SK-N-SH (cell line): ENCODE results near the gene EDIL3. TPM values are rescaled to one million over a fixed set of nuclear protein-coding genes. Genes with fewer than 3 reads are reported as not detected.

ENCODE experiments used
- CTCF ChIA-PET: fragments of 300-600, 350-600 bp; formaldehyde crosslinking; extraction: SDS; loops from one replicate; lab custom pipeline; 2021; lab: Yijun Ruan, JAX
- POLR2A ChIA-PET: fragments of 350-600 bp; sonication (Branson Sonifier 250); formaldehyde crosslinking; extraction: SDS; loops from one replicate; lab custom pipeline; 2020; ENCODE audit warnings: antibody characterized with exemption, inconsistent platforms; lab: Yijun Ruan, JAX
- DNase-seq: peaks from one replicate; pipeline ENCODE4 v3.0.0; 2012
- H2AFZ ChIP-seq: fragments of 200-600 bp; sonication (generic); 2 replicates; pipeline ENCODE4 v1.8.1; 2016; ENCODE audit warnings: antibody characterized with exemption, mild to moderate bottlenecking, low read depth
- H3F3A ChIP-seq: fragments of 200-600 bp; sonication (generic); replicated peaks from 2 replicates; pipeline ENCODE3; 2016; ENCODE audit warnings: antibody characterized with exemption, mild to moderate bottlenecking; ENCODE audit not compliant: insufficient read depth
- H3K27ac ChIP-seq, 2 experiments: fragments of 200-500 bp in 1 of 2; fragments of 200-600 bp in 1 of 2; sonication (Bioruptor generic) in 1 of 2; sonication (generic), shearing (Covaris generic) in 1 of 2; 2 replicates each; pipeline versions ENCODE4 v1.5.1 to v1.6.1; 2014 to 2016; ENCODE audit warnings: low read depth in 2 of 2, inconsistent platforms in 1 of 2, low read length in 1 of 2, mild to moderate bottlenecking in 1 of 2, mixed read lengths in 1 of 2
- H3K27me3 ChIP-seq: fragments of 200-600 bp; sonication (generic), shearing (Covaris generic); 2 replicates; pipeline ENCODE4 v1.6.1; 2016; ENCODE audit warnings: mixed run types; ENCODE audit not compliant: insufficient read depth
- H3K36me3 ChIP-seq, 2 experiments: fragments of 200-500 bp in 1 of 2; fragments of 200-600 bp in 1 of 2; sonication (Bioruptor generic) in 1 of 2; sonication (generic) in 1 of 2; replicated peaks in 1 of 2; 2 replicates each; pipeline versions ENCODE3 to v1.5.1; 2014 to 2016; ENCODE audit warnings: low read length in 1 of 2, mild to moderate bottlenecking in 1 of 2; ENCODE audit not compliant: insufficient read depth in 2 of 2, control insufficient read depth in 1 of 2
- H3K4me1 ChIP-seq, 2 experiments: fragments of 200-500 bp in 1 of 2; fragments of 200-600 bp in 1 of 2; sonication (Bioruptor generic) in 1 of 2; sonication (generic), shearing (Covaris generic) in 1 of 2; 2 replicates each; pipeline versions ENCODE4 v1.5.1 to v1.6.1; 2014 to 2016; ENCODE audit warnings: low read depth in 1 of 2, low read length in 1 of 2, mixed run types in 1 of 2; ENCODE audit not compliant: insufficient read depth in 2 of 2, control insufficient read depth in 1 of 2
- H3K4me2 ChIP-seq: fragments of 200-600 bp; sonication (generic), shearing (Covaris generic); 2 replicates; pipeline ENCODE4 v1.6.1; 2017; ENCODE audit warnings: mixed run types
- H3K4me3 ChIP-seq, 2 experiments: fragments of 200-500 bp in 1 of 2; fragments of 200-600 bp in 1 of 2; sonication (Bioruptor generic) in 1 of 2; sonication (generic), shearing (Covaris generic) in 1 of 2; 2 replicates each; pipeline versions ENCODE4 v1.5.1 to v1.8.1; 2014 to 2016; ENCODE audit warnings: low read depth in 2 of 2, inconsistent platforms in 1 of 2, low read length in 1 of 2, mild to moderate bottlenecking in 1 of 2, mixed read lengths in 1 of 2, moderate library complexity in 1 of 2
- H3K79me2 ChIP-seq: fragments of 200-600 bp; sonication (generic); 2 replicates; pipeline ENCODE4 v1.8.1; 2017; ENCODE audit warnings: mild to moderate bottlenecking; ENCODE audit not compliant: insufficient read depth
- H3K9ac ChIP-seq: fragments of 200-600 bp; sonication (generic); 2 replicates; pipeline ENCODE4 v1.6.1; 2017; ENCODE audit warnings: mixed run types
- H3K9me2 ChIP-seq: fragments of 200-600 bp; sonication (generic); 2 replicates; pipeline ENCODE4 v1.6.1; 2017; ENCODE audit warnings: mixed run types
- H3K9me3 ChIP-seq: fragments of 200-600 bp; sonication (generic); 2 replicates; pipeline ENCODE4 v1.6.1; 2017; ENCODE audit warnings: mixed run types, mild to moderate bottlenecking, moderate library complexity
- H4K20me1 ChIP-seq: fragments of 200-600 bp; sonication (generic); 2 replicates; pipeline ENCODE4 v1.6.1; 2017; ENCODE audit warnings: mild to moderate bottlenecking, mixed run types; ENCODE audit not compliant: insufficient read depth
- CHD2 ChIP-seq: fragments of 150-350 bp; IDR thresholded peaks from 2 replicates; pipeline ENCODE4 v1.6.1; 2018; ENCODE audit warnings: low read length; ENCODE audit not compliant: partially characterized antibody
- ELF1 ChIP-seq: IDR thresholded peaks from 2 replicates; pipeline ENCODE4 v1.4.0; 2012
- EP300 ChIP-seq, 2 experiments: IDR thresholded peaks; 2 replicates each; pipeline versions ENCODE4 v1.4.0 to v1.6.1; 2012; ENCODE audit warnings: borderline replicate concordance in 1 of 2, low read depth in 1 of 2, low read length in 1 of 2
- EZH2phosphoT487 ChIP-seq: fragments of 200-600 bp; sonication (generic); IDR thresholded peaks from 2 replicates; pipeline ENCODE4 v1.6.1; 2017; ENCODE audit warnings: low read depth, mixed run types, mild to moderate bottlenecking, antibody characterized with exemption, moderate library complexity, borderline replicate concordance
- FOSL2 ChIP-seq: IDR thresholded peaks from 2 replicates; pipeline ENCODE4 v1.4.0; 2012; ENCODE audit warnings: low read depth, mild to moderate bottlenecking, moderate library complexity, borderline replicate concordance
- FOXJ3 ChIP-seq: sonication (generic); formaldehyde crosslinking; IDR thresholded peaks from 2 replicates; pipeline ENCODE4 v1.5.1; 2020; ENCODE audit warnings: mild to moderate bottlenecking, missing genetic modification reagents
- FOXM1 ChIP-seq: IDR thresholded peaks from 2 replicates; pipeline ENCODE4 v1.4.0; 2012; ENCODE audit warnings: low read depth, mild to moderate bottlenecking
- GABPA ChIP-seq: IDR thresholded peaks from 2 replicates; pipeline ENCODE4 v1.4.0; 2012; ENCODE audit warnings: low read depth, mild to moderate bottlenecking
- GATA2 ChIP-seq: sonication (generic); formaldehyde crosslinking; IDR thresholded peaks from 2 replicates; pipeline ENCODE4 v1.5.0; 2020; ENCODE audit warnings: mild to moderate bottlenecking, missing genetic modification reagents
- JUND ChIP-seq: IDR thresholded peaks from 2 replicates; pipeline ENCODE4 v1.4.0; 2012
- MEF2A ChIP-seq: IDR thresholded peaks from 2 replicates; pipeline ENCODE4 v1.4.0; 2012; ENCODE audit warnings: low read depth, borderline replicate concordance
- MXI1 ChIP-seq: IDR thresholded peaks from 2 replicates; pipeline ENCODE4 v1.6.1; 2012; ENCODE audit warnings: mild to moderate bottlenecking, low read depth, low read length, improper control_type of control experiment
- NRF1 ChIP-seq: IDR thresholded peaks from 2 replicates; pipeline ENCODE4 v1.6.1; 2012; ENCODE audit warnings: low read depth, mild to moderate bottlenecking, low read length
- POLR2AphosphoS5 ChIP-seq: IDR thresholded peaks from 2 replicates; pipeline ENCODE4 v1.6.1; 2012; ENCODE audit warnings: low read depth, low read length
- RCOR1 ChIP-seq: fragments of 150-350 bp; IDR thresholded peaks from 2 replicates; pipeline ENCODE4 v1.6.1; 2017; ENCODE audit warnings: antibody characterized with exemption, low read length
- TAF1 ChIP-seq: IDR thresholded peaks from 2 replicates; pipeline ENCODE4 v1.6.1; 2012; ENCODE audit warnings: low read depth, mild to moderate bottlenecking, low read length, moderate library complexity, borderline replicate concordance
- TCF12 ChIP-seq: IDR thresholded peaks from 2 replicates; pipeline ENCODE4 v1.4.0; 2012
- TEAD4 ChIP-seq: IDR thresholded peaks from 2 replicates; pipeline ENCODE4 v1.4.0; 2012; ENCODE audit warnings: mild to moderate bottlenecking, borderline replicate concordance; ENCODE audit not compliant: insufficient read depth
- YY1 ChIP-seq: IDR thresholded peaks from 2 replicates; pipeline ENCODE4 v1.4.0; 2012; ENCODE audit warnings: low read depth, mild to moderate bottlenecking
- polyA plus RNA-seq, 3 experiments: library from polyadenylated mRNA; depleted of rRNA; stranded (reverse); fragments of >200 nt; gene quantifications; 2 replicates each; pipeline ENCODE4 v1.2.3, GENCODE V29; 2012
- TF ChIP-seq, protein P1 (sequence below): IDR thresholded peaks from 2 replicates; pipeline ENCODE4 v1.4.0; 2012; ENCODE audit warnings: low read depth
- TF ChIP-seq, protein P2 (sequence below): fragments of 150-350 bp; IDR thresholded peaks from 2 replicates; pipeline ENCODE4 v1.6.1; 2016; ENCODE audit warnings: mild to moderate bottlenecking, low read depth, low read length
- TF ChIP-seq, protein P3 (sequence below): fragments of 200-600 bp; sonication (generic); IDR thresholded peaks from 2 replicates; pipeline ENCODE4 v1.6.1; 2017; ENCODE audit warnings: antibody characterized with exemption, mild to moderate bottlenecking, moderate library complexity
- TF ChIP-seq, protein P4 (sequence below): IDR thresholded peaks from 2 replicates; pipeline ENCODE4 v1.4.0; 2012; ENCODE audit warnings: low read depth, borderline replicate concordance
- TF ChIP-seq, protein P5 (sequence below): IDR thresholded peaks from 2 replicates; pipeline ENCODE4; 2012

EDIL3 gene
- polyA plus RNA-seq, 1 of the 3 experiments (the other 2 are of a cell fraction) = 51.5 TPM

DNA sequence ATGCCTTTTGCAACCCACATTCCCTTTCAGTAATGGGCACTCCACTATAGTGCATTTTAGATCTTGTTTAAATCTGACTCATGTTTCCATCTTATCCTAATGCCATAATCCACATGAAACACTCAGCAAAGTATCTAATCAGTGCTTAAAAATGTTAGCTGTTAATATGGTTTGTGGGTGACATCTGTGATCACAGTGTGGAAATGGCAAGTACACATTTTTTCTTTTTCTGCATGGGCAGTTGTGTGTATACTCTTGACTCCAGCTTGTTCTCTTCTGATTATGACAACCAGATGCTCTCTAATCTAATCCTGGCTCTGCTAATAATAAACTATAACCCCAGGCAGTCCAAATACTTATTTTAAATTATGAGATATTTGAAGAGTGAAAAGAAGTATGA lies 103.3 kb downstream of the EDIL3 start (continued):
- TF ChIP-seq EZH2phosphoT487 = no peak
- TF ChIP-seq TAF1 = no peak
- no peak for TF ChIP-seq ELF1
- TF ChIP-seq RCOR1 = peak; percentile 84
- TF ChIP-seq MXI1 = peak; percentile 39; the same call in 1 of the 2 replicates
- TF ChIP-seq FOSL2 = no peak
- TF ChIP-seq, protein P1, sequence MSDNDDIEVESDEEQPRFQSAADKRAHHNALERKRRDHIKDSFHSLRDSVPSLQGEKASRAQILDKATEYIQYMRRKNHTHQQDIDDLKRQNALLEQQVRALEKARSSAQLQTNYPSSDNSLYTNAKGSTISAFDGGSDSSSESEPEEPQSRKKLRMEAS = no peak
- peak in 1 of 2 experiments; percentile 60; a peak in 1 of 4 replicates for TF ChIP-seq EP300 (IDR thresholded peaks at IDR 0.05; ENCODE audit: borderline replicate concordance in 1 of 2, low read depth in 1 of 2, low read length in 1 of 2)
- TF ChIP-seq YY1 = no peak
- TF ChIP-seq MEF2A = no peak
- TF ChIP-seq, protein P2, sequence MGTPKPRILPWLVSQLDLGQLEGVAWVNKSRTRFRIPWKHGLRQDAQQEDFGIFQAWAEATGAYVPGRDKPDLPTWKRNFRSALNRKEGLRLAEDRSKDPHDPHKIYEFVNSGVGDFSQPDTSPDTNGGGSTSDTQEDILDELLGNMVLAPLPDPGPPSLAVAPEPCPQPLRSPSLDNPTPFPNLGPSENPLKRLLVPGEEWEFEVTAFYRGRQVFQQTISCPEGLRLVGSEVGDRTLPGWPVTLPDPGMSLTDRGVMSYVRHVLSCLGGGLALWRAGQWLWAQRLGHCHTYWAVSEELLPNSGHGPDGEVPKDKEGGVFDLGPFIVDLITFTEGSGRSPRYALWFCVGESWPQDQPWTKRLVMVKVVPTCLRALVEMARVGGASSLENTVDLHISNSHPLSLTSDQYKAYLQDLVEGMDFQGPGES = no peak
- no peak for TF ChIP-seq TCF12
- TF ChIP-seq, protein P3, sequence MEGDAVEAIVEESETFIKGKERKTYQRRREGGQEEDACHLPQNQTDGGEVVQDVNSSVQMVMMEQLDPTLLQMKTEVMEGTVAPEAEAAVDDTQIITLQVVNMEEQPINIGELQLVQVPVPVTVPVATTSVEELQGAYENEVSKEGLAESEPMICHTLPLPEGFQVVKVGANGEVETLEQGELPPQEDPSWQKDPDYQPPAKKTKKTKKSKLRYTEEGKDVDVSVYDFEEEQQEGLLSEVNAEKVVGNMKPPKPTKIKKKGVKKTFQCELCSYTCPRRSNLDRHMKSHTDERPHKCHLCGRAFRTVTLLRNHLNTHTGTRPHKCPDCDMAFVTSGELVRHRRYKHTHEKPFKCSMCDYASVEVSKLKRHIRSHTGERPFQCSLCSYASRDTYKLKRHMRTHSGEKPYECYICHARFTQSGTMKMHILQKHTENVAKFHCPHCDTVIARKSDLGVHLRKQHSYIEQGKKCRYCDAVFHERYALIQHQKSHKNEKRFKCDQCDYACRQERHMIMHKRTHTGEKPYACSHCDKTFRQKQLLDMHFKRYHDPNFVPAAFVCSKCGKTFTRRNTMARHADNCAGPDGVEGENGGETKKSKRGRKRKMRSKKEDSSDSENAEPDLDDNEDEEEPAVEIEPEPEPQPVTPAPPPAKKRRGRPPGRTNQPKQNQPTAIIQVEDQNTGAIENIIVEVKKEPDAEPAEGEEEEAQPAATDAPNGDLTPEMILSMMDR = no peak
- TF ChIP-seq, protein P4, sequence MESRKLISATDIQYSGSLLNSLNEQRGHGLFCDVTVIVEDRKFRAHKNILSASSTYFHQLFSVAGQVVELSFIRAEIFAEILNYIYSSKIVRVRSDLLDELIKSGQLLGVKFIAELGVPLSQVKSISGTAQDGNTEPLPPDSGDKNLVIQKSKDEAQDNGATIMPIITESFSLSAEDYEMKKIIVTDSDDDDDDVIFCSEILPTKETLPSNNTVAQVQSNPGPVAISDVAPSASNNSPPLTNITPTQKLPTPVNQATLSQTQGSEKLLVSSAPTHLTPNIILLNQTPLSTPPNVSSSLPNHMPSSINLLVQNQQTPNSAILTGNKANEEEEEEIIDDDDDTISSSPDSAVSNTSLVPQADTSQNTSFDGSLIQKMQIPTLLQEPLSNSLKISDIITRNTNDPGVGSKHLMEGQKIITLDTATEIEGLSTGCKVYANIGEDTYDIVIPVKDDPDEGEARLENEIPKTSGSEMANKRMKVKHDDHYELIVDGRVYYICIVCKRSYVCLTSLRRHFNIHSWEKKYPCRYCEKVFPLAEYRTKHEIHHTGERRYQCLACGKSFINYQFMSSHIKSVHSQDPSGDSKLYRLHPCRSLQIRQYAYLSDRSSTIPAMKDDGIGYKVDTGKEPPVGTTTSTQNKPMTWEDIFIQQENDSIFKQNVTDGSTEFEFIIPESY = no peak
- TF ChIP-seq JUND = no peak
- TF ChIP-seq TEAD4 = no peak
- 0 out of 2 replicates have a peak, but pooled peaks have one; percentile 11 for TF ChIP-seq GATA2 (CRISPR knock-in tag)
- no peak for TF ChIP-seq FOXM1
- no peak for TF ChIP-seq GABPA

DNA sequence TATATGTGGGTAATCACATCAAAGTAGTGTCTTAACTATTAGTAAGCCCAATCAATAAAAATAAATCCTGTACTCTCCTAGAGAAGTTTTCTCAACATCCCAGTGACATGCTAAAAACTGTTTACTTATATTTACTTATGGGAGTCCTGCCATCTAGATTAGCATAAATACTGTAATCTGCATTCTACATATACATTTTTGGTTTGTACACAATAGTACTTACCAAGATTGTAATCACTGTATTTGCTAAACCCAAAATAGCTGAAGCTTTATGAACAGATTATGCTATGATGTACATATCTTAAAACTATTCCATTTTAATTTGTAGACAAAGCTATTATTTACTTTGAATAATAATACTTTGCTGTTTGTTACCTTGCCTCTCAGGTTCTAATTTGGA lies 105.4 kb downstream of the EDIL3 start:
- Histone ChIP-seq H3K4me1 (no peaks in the 10 kb centered on the region), H3K4me2 (no peak overlapping the region), H3K9me3 (0 out of 2 replicates have a peak, but pooled peaks cover 5% of the 10 kb centered on the region), H4K20me1 (no peaks in the 10 kb centered on the region), H2AFZ (no peak overlapping the region), H3K36me3 (peaks cover 0 to 8% of the 10 kb centered on the region in 2 experiments), H3K9ac (no peak overlapping the region), H3K4me3 (no peak overlapping the region), H3K27ac (no peak overlapping the region), H3K79me2 (peaks cover 35% of the 10 kb centered on the region), H3K9me2 (no peaks in the 10 kb centered on the region), H3K27me3 (no peaks in the 10 kb centered on the region), H3F3A (no peaks in the 10 kb centered on the region)
- ChIA-PET CTCF (no interaction called here), POLR2A (no interaction called here)
- DNase-seq = no peak
- no peak for TF ChIP-seq POLR2AphosphoS5
- no peak for TF ChIP-seq GATA2 (CRISPR knock-in tag)
- no peak for TF ChIP-seq FOXJ3
- TF ChIP-seq, protein P5, sequence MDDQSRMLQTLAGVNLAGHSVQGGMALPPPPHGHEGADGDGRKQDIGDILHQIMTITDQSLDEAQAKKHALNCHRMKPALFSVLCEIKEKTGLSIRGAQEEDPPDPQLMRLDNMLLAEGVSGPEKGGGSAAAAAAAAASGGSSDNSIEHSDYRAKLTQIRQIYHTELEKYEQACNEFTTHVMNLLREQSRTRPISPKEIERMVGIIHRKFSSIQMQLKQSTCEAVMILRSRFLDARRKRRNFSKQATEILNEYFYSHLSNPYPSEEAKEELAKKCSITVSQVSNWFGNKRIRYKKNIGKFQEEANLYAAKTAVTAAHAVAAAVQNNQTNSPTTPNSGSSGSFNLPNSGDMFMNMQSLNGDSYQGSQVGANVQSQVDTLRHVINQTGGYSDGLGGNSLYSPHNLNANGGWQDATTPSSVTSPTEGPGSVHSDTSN = no peak
- no peak for TF ChIP-seq TCF12
- TF ChIP-seq NRF1 = no peak
- TF ChIP-seq CHD2 = no peak
- TF ChIP-seq, protein P3 = no peak
- no peak for TF ChIP-seq EP300 (IDR thresholded peaks at IDR 0.05; ENCODE audit: borderline replicate concordance in 1 of 2, low read depth in 1 of 2, low read length in 1 of 2)
- TF ChIP-seq, protein P1 = no peak
- TF ChIP-seq GABPA = no peak
- no peak for TF ChIP-seq EZH2phosphoT487
